Heart left ventricle (tissue), 16 donors: ENCODE data around the gene PLD6. TPM values are rescaled to one million over a fixed set of nuclear protein-coding genes. Genes with fewer than 3 reads are reported as not detected.
A peak's percentile ranks its signal among the peaks of the same experiment; 100 is the strongest.

Experiments used
- ATAC-seq, 4 donors: fragments of 200-7000 bp; cut with Tn5 transposase; one replicate each; pipeline ENCODE4 v1.9.1; 2020 to 2022; ENCODE audit warnings: moderate library complexity in 4 of 4, mild to moderate bottlenecking in 3 of 4, moderate number of reproducible peaks in 1 of 4
- DNase-seq, 5 donors: peaks; one replicate each; pipeline ENCODE4 v3.0.0-alpha.2; 2020
- H3K27ac ChIP-seq, 12 donors: fragments of 200-600 bp; sonication (generic) in 4 of 12; one replicate each; pipeline versions ENCODE4 v1.5.0 to v1.8.0; 2016 to 2022; ENCODE audit warnings: mild to moderate bottlenecking in 2 of 12
- H3K27me3 ChIP-seq, 9 donors: fragments of 200-600 bp; sonication (generic) in 2 of 9; one replicate each; pipeline versions ENCODE4 v1.5.1 to v1.8.0; 2016 to 2022; ENCODE audit warnings: mild to moderate bottlenecking in 3 of 9
- H3K36me3 ChIP-seq, 9 donors: fragments of 200-600 bp; sonication (generic) in 2 of 9; one replicate each; pipeline versions ENCODE4 v1.5.0 to v1.8.0; 2018 to 2022; ENCODE audit warnings: mild to moderate bottlenecking in 2 of 9
- H3K4me1 ChIP-seq, 12 donors: fragments of 200-600 bp; sonication (generic) in 4 of 12; one replicate each; pipeline versions ENCODE4 v1.5.0 to v1.8.0; 2016 to 2022; ENCODE audit warnings: mild to moderate bottlenecking in 3 of 12
- H3K4me3 ChIP-seq, 12 donors: fragments of 200-600 bp; sonication (generic) in 4 of 12; one replicate each; pipeline versions ENCODE4 v1.5.0 to v1.8.0; 2017 to 2022; ENCODE audit warnings: mild to moderate bottlenecking in 9 of 12, moderate library complexity in 4 of 12
- H3K9me3 ChIP-seq, 12 donors: fragments of 200-600 bp; sonication (generic) in 4 of 12; one replicate each; pipeline versions ENCODE4 v1.5.0 to v1.8.0; 2016 to 2022; ENCODE audit warnings: mild to moderate bottlenecking in 1 of 12
- CTCF ChIP-seq, 12 donors: fragments of 200-600 bp; sonication (generic) in 4 of 12; IDR thresholded peaks; one replicate each; pipeline versions ENCODE4 v1.5.0 to v1.8.0; 2018 to 2022; ENCODE audit warnings: antibody characterized with exemption in 12 of 12, mild to moderate bottlenecking in 5 of 12
- POLR2A ChIP-seq, 2 donors: fragments of 450-650 bp; IDR thresholded peaks; one replicate each; pipeline ENCODE4 v1.6.1; 2017; ENCODE audit warnings: antibody characterized with exemption in 2 of 2, mild to moderate bottlenecking in 2 of 2, moderate library complexity in 2 of 2
- WGBS, 4 donors: extraction: QIAGEN DNeasy Blood & Tissue Kit in 2 of 4; methylation state at CpG; one replicate each; pipeline versions ENCODE4 v1.1.5 to v1.1.7; 2013 to 2018; 5-methylcytosine and 5-hydroxymethylcytosine counted together
- intact Hi-C, 10 donors: fragments of 100-400 bp; cut with DNase I; formaldehyde crosslinking; loops; one replicate each; pipeline versions ENCODE4 v1.11.1 to v1.14.2; 2022
- polyA plus RNA-seq, 2 donors: library from polyadenylated mRNA; stranded (reverse); fragments of 200-250 nt; gene quantifications; one replicate each; pipeline ENCODE4 v1.2.3, GENCODE V29; 2013
- total RNA-seq, 9 donors: library from RNA; depleted of rRNA in 2 of 9; stranded (reverse); fragments of >200 nt in 2 of 9; fragmentation: NEBNext Ultra II Directional in 3 of 9; extraction: Animal tissue kit (Norgen Biotek cat#: 25700) in 3 of 9; gene quantifications; one replicate each; pipeline versions ENCODE4 v1.1.0 to v1.2.4, GENCODE V29; 2016 to 2023
- donor health status: ischemic (EF 13 %, LVEDD 7.1; RV severe dilation, severe dysfunction).
- donor health status: healthy with polysubstance abuse.
- donor health status: DM: no; HTN: yes; CAD: no.
- donor health status: DM: no; HTN: no; CAD: no.
- donor health status: ischemic (EF 25% LVEDD 6.9; RV normal size, moderate dysfunction).
- donor health status: ischemic (EF 25% LVEDD 5.7; RV mildly dilated, moderate dysfunction).
- donor health status: healthy.
- donor health status: DM: yes; HTN: yes; CAD: no.
- donor health status: ischemic (EF 35%, LVEDD 5.7; RV mildly dilated, moderate dysfunction).
- donor health status: nonischemic (EF 11% LVEDD 7.7; RV severe dilation, severe dysfunction).
- donor health status: DM: yes; HTN: yes; CAD: no.
- donor health status: PGD.
- donor health status: ischemic (EF 29% LVEDD 5.4; RV normal size, mild dysfunction).
- donor health status: nonischemic (EF 23%, LVEDD 6.1; RV moderate dilation, normal function).

Gene PLD6
- total and polyA plus RNA-seq, 11 donors: 3.8 to 11.8 (median 6.1) TPM

- DNase-seq (no peak), ATAC-seq (no peak)
- Histone ChIP-seq H3K4me3 (no peak overlapping the region), H3K9me3 (no peaks in the 10 kb centered on the region), H3K27ac (peak overlapping the region in 4 of 12 donors; percentile 63 to 80 (median 72)), H3K27me3 (no peaks in the 10 kb centered on the region), H3K36me3 (peaks cover 0 to 83% (median 80%) of the 10 kb centered on the region in 9 donors), H3K4me1 (peaks cover 0 to 59% (median 30%) of the 10 kb centered on the region in 12 donors)
- intact Hi-C loops: loop anchor here in 3 of 10 donors (2.0 to 10.0 kb wide), 3 partner anchors 39 to 85 kb away; no protein-coding TSS in a partner anchor
- whole genome bisulfite sequencing, 4 donors: 85 to 88% (median 87%) methylated on average over 26 of the region's 26 CpGs
- no peak for TF ChIP-seq CTCF (IDR thresholded peaks at IDR 0.05)
- TF ChIP-seq POLR2A (IDR thresholded peaks at IDR 0.05): no peak
Observed at GRCh38 chr17:17229416-17230384, 23.6 kb upstream of the PLD6 start.

GRCh38 chr17:17228521-17229279 is 22.6 kb upstream of the PLD6 start:
- Histone ChIP-seq H3K9me3 (no peaks in the 10 kb centered on the region), H3K4me3 (no peak overlapping the region), H3K27ac (peak overlapping the region in 9 of 12 donors; percentile 49 to 83 (median 71)), H3K4me1 (peaks cover 0 to 49% (median 21%) of the 10 kb centered on the region in 12 donors), H3K36me3 (peaks cover 0 to 93% (median 90%) of the 10 kb centered on the region in 9 donors), H3K27me3 (no peaks in the 10 kb centered on the region)
- TF ChIP-seq POLR2A (IDR thresholded peaks at IDR 0.05): no peak
- TF ChIP-seq CTCF (IDR thresholded peaks at IDR 0.05): no peak
- intact Hi-C loops: loop anchor here in 1 of 10 donors (2.0 kb wide), 1 partner anchor 38 kb away; no protein-coding TSS in a partner anchor
- WGBS, 4 donors: 68 to 76% (median 71%) methylated on average over 17 of the region's 17 CpGs
- ATAC-seq: peak; percentile 23 to 49 (median 44)
- peak in 1 of 5 donors; percentile 56 for DNase-seq

- intact Hi-C loops: loop anchor here in 1 of 10 donors (2.0 kb wide), 1 partner anchor 37 kb away; no protein-coding TSS in a partner anchor
- ATAC-seq (peak; percentile 88 to 93 (median 90)), DNase-seq (peak in 4 of 5 donors; percentile 59 to 85 (median 74))
- H3K9me3 ChIP-seq: no peaks in the 10 kb centered on the region
- 70 to 75% (median 72%) methylated on average over 25 of the region's 25 CpGs for WGBS, 4 donors
- H3K4me1 ChIP-seq: peaks cover 0 to 44% (median 19%) of the 10 kb centered on the region in 12 donors
- TF ChIP-seq POLR2A (IDR thresholded peaks at IDR 0.05) (no peak), CTCF (IDR thresholded peaks at IDR 0.05) (no peak)
- peak overlapping the region in 9 of 12 donors; percentile 29 to 83 (median 71) for H3K27ac ChIP-seq
- H3K4me3 ChIP-seq: no peak overlapping the region
- H3K36me3 ChIP-seq: peaks cover 0 to 100% (median 98%) of the 10 kb centered on the region in 9 donors
- H3K27me3 ChIP-seq: no peaks in the 10 kb centered on the region
Observed at GRCh38 chr17:17227608-17228520, 21.7 kb upstream of the PLD6 start.
